ENCODE measurements around the gene GTF2H2C_2.
"Not testable (repeated sequence)": the region's sequence is repeated elsewhere in the genome, so short reads cannot be mapped to it uniquely, and the experiment has no call there.

Gene GTF2H2C_2

GRCh38 chr5:70415117-70415516, at the start of gene GTF2H2C_2:
TSS of gene GTF2H2C_2 (plus strand) at chr5:70415368.
- not testable (repeated sequence) for H3K4me3 Mint-ChIP-seq; H3K36me3 Mint-ChIP-seq; H3K27ac Mint-ChIP-seq; H3K4me1 Mint-ChIP-seq (ENCODE audit: unreplicated experiment); DNase-seq (ENCODE audit: extremely low spot score, unreplicated experiment); H3K9me3 Mint-ChIP-seq; H3K27me3 Mint-ChIP-seq

GRCh38 chr5:70400984-70401686, 14.0 kb upstream of the GTF2H2C_2 start:
- H3K4me3 Mint-ChIP-seq, result peak overlapping the region; percentile 72
- H3K4me1 Mint-ChIP-seq (ENCODE audit: unreplicated experiment); H3K9me3 Mint-ChIP-seq; H3K27me3 Mint-ChIP-seq; H3K36me3 Mint-ChIP-seq; H3K27ac Mint-ChIP-seq: not testable (repeated sequence)
- DNase-seq (ENCODE audit: extremely low spot score, unreplicated experiment), result peak; percentile 72

GRCh38 chr5:70421322-70421721, 6.2 kb downstream of the GTF2H2C_2 start:
- not testable (repeated sequence) for H3K27me3 Mint-ChIP-seq; H3K4me3 Mint-ChIP-seq; H3K4me1 Mint-ChIP-seq (ENCODE audit: unreplicated experiment); H3K27ac Mint-ChIP-seq; H3K9me3 Mint-ChIP-seq; H3K36me3 Mint-ChIP-seq; DNase-seq (ENCODE audit: extremely low spot score, unreplicated experiment)

DNA sequence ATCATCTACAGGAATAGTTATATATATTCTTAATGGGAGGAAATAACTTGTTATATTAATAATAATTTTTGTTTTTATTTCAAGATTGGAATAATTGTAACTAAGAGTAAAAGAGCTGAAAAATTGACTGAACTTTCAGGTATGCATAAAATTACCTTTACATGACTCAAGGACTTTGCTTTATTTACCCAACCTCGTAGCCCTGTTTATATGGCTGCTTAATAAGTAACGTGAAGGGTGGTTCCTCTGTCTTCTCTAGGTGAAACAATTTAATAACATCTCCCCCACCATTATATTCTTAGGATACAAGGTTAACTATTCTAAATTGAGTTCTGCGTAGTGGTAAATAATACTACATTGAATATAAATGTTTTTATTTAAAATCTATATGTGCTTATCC, 8.0 kb downstream of the GTF2H2C_2 start:
- H3K4me3 Mint-ChIP-seq; H3K4me1 Mint-ChIP-seq (ENCODE audit: unreplicated experiment); DNase-seq (ENCODE audit: extremely low spot score, unreplicated experiment); H3K27me3 Mint-ChIP-seq; H3K27ac Mint-ChIP-seq; H3K9me3 Mint-ChIP-seq; H3K36me3 Mint-ChIP-seq: not testable (repeated sequence)

GRCh38 chr5:70438518-70438917, 23.4 kb downstream of the GTF2H2C_2 start:
- H3K4me1 Mint-ChIP-seq (ENCODE audit: unreplicated experiment); DNase-seq (ENCODE audit: extremely low spot score, unreplicated experiment); H3K27ac Mint-ChIP-seq; H3K36me3 Mint-ChIP-seq; H3K9me3 Mint-ChIP-seq; H3K4me3 Mint-ChIP-seq; H3K27me3 Mint-ChIP-seq: not testable (repeated sequence)

DNA sequence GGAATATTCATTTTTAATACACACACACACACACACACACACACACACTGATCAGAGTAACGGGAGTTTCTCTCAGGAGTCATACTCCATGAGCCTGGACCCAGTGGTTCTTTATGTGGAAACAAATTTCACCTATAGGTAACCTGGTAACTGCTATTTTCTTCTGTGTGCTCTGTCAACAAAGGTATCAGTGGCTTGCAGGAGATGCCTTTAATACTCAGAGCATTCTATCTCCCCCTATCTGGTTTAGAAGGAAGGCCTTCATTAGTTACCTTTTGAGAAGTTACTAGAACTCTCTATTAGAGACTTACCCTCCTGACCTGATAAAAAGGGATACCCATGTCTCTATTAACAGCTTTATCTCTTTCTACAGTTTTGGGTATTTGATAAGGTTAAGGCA, 34.4 kb downstream of the GTF2H2C_2 start:
- not testable (repeated sequence) for H3K27ac Mint-ChIP-seq; DNase-seq (ENCODE audit: extremely low spot score, unreplicated experiment); H3K4me3 Mint-ChIP-seq; H3K27me3 Mint-ChIP-seq; H3K36me3 Mint-ChIP-seq; H3K9me3 Mint-ChIP-seq; H3K4me1 Mint-ChIP-seq (ENCODE audit: unreplicated experiment)

DNA sequence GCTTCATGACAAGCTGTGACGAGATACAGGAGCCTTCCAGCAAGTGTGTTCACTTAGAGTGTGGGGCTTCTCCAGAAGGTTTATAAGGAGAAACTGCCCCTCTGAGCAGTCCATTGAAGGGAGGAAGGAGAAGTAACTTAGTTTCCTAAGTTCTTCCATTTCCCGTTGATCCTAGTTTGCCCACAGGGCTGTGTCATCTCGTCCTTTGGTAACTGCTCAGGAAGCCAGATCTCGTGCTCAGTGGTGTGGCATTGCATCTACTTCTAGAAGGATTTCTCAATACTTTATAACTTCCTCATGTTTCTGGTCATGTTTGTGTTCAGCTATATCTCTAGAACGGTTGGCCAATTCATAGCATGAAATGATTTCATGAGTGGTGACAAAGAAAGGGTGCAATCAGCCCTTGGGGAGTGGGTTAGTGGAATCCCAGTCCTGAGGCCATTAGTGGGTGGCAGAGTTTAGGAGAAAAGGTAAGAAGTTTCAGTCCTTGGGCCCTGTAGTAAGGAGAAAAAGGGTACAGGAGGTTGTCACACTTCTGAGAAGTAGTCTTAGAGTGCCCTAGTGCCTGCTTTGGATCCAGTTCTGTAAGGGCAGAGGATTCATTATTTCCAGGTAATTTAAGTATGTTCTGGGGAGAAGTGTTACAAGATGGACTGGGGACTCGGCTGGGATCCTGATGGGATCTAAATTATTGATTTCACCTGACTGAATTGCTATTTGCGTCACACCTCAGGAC, 36.2 kb downstream of the GTF2H2C_2 start:
- DNase-seq (ENCODE audit: extremely low spot score, unreplicated experiment); H3K9me3 Mint-ChIP-seq; H3K4me1 Mint-ChIP-seq (ENCODE audit: unreplicated experiment); H3K27ac Mint-ChIP-seq; H3K4me3 Mint-ChIP-seq; H3K36me3 Mint-ChIP-seq; H3K27me3 Mint-ChIP-seq: not testable (repeated sequence)

DNA sequence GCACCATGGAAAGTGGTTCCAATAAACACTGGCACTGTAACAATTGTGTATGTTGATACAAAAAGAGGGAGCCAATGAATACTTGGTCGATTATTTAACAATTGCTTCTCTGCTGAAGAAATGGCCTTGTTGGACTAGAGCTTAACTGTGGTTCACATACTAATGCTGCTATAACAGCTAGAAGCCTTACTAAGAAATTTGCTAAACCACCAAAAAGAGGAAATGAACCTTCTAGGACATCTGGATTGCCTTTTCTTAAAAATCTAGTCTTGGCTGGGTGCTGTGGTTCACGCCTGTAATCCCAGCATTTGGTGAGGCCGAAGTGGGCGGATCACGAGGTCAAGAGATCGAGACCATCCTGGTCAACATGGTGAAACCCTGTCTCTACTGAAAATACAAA, 41.9 kb downstream of the GTF2H2C_2 start:
- not testable (repeated sequence) for H3K9me3 Mint-ChIP-seq; H3K27ac Mint-ChIP-seq; H3K4me1 Mint-ChIP-seq (ENCODE audit: unreplicated experiment); H3K4me3 Mint-ChIP-seq; H3K36me3 Mint-ChIP-seq; H3K27me3 Mint-ChIP-seq; DNase-seq (ENCODE audit: extremely low spot score, unreplicated experiment)

DNA sequence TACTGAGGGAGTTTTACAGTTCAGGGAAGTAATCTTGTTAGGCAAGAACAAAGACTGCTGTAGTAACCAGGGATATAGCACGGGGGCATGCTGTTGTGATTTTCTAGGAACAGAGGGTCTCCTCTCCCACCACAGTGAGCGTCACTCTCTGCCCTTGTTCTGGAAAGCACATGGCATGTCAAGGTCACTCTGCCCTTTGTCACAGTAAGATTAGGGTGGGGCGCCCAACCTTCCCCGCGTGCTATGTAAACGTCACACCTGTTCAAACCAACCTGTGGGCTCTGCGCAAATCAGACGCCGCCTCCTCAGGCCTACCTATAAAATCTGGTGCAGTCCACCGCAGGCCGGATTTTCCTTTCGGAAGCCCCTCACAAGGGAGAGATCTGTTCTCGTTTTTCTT, 44.0 kb downstream of the GTF2H2C_2 start:
- not testable (repeated sequence) for H3K36me3 Mint-ChIP-seq; H3K27me3 Mint-ChIP-seq; H3K4me1 Mint-ChIP-seq (ENCODE audit: unreplicated experiment); DNase-seq (ENCODE audit: extremely low spot score, unreplicated experiment); H3K27ac Mint-ChIP-seq; H3K9me3 Mint-ChIP-seq; H3K4me3 Mint-ChIP-seq

DNA sequence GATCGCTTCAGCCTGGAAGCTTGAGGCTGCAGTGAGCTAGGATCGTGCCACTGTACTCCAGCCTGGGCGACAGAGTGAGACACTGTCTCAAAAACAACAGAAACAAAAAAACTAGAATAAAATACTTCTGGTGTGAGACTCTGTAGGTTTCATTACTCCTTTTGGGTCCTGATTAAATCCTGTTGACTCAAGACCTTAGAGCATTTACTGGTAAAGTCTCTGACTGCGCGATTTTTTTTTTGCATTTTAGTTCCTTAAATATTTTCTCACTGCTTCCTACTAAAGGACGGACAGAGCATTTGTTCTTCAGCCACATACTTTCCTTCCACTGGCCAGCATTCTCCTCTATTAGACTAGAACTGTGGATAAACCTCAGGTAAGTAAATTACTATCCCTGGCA, 46.8 kb downstream of the GTF2H2C_2 start:
- not testable (repeated sequence) for H3K36me3 Mint-ChIP-seq; DNase-seq (ENCODE audit: extremely low spot score, unreplicated experiment); H3K9me3 Mint-ChIP-seq; H3K27me3 Mint-ChIP-seq; H3K27ac Mint-ChIP-seq; H3K4me1 Mint-ChIP-seq (ENCODE audit: unreplicated experiment); H3K4me3 Mint-ChIP-seq

GRCh38 chr5:70464019-70464637, 49.0 kb downstream of the GTF2H2C_2 start:
- not testable (repeated sequence) for H3K9me3 Mint-ChIP-seq; H3K4me1 Mint-ChIP-seq (ENCODE audit: unreplicated experiment)

DNA sequence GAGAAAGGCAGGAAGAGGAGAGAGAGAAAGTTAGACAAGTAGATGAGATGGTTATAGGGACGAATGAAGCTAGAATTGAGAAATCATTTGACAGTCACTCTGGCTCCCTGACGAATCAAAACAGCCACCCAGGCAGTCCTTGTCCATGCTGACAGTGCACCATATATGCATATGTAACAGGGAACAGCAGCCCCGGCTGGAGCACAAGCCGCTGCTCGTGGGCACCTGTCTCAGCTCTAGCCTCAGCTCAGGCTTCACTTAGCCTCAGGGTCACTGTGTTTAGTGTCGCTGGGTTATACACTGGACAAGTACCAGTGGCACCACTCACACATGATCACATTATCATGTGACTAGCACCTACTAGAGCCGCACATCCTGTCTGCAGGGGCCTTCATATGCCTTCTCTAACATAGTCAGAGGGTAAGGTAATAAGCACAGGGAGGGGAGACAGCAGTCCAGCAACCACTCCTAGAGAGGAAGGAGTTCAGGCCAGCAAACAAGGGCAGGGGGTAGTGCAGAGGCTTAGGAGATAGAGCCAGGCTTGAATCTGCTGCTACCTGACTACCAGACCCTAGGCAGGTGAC, 54.9 kb downstream of the GTF2H2C_2 start:
- H3K27me3 Mint-ChIP-seq; H3K9me3 Mint-ChIP-seq; H3K4me1 Mint-ChIP-seq (ENCODE audit: unreplicated experiment); H3K4me3 Mint-ChIP-seq; H3K27ac Mint-ChIP-seq; DNase-seq (ENCODE audit: extremely low spot score, unreplicated experiment); H3K36me3 Mint-ChIP-seq: not testable (repeated sequence)

More at GRCh38 chr5:70464019-70464637, 49.0 kb downstream of the GTF2H2C_2 start:
- H3K27ac Mint-ChIP-seq; H3K4me3 Mint-ChIP-seq; H3K27me3 Mint-ChIP-seq; H3K36me3 Mint-ChIP-seq; DNase-seq (ENCODE audit: extremely low spot score, unreplicated experiment): not testable (repeated sequence)
